Measurements from ENCODE around the gene AGBL2.
"Not testable (repeated sequence)": the region's sequence is repeated elsewhere in the genome, so short reads cannot be mapped to it uniquely, and the experiment has no call there.

Gene AGBL2

DNA sequence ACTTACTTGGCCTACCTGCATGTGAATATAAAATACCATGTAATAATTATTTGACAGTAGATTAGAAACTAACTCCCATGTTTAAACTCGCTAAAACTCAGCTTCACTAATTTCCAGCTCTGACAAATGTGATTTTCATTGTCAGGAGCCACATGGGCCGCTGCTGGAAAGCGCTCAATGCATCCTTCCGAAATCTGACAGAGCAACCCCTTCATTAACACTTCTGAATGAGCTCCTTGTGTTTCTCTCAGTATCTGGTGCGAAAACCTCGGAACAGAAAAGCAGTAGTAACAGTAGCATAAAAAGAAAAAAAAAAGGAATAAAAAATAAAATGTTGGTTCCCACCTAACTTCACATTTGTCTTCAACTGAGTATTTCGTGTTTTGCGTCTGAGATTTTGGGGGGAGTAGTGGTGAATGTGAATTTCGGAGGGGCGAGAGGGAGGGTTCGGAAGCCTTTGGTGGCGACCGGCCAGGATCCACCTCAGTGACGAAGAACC, 73.5 kb downstream of the AGBL2 start:
- DNase-seq (ENCODE audit: insufficient read length, low spot score), result no peak
- no peak for FAIRE-seq

DNA sequence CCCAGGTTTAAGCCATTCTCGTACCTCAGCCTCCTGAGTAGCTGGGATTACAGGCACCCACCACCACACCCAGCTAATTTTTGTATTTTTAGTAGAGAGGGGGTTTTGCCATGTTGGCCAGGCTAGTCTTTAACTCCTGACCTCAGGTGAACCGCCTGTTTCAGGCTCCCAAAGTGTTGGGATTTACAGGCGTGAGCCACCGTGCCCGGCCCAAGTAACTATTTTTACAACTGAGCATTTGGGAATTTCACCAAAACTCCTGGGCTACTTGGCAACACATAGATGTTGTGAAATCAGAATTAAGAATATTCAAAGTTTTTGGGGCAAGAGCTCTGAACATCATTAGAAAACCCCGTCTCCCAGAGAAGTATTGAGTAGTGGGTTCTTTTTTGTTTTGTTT, 74.7 kb downstream of the AGBL2 start:
- not testable (repeated sequence) for FAIRE-seq; DNase-seq (ENCODE audit: insufficient read length, low spot score)

DNA sequence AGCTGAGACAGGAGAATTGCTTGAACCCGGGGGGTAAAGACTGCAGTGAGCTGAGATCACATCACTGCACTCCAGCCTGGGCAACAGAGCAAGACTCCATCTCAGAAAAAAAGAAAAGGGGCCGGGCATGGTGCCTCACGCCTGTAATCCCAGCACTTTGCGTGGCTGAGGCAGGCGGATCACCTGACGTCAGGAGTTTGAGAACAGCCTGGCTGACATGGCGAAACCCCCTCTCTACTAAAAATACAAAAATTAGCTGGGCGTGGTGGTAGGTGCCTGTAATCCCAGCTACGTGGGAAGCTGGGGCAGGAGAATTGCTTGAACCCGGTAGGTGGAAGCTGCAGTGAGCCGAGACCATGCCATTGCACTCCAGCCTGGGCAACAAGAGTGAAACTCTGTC, 78.8 kb downstream of the AGBL2 start:
- FAIRE-seq; DNase-seq (ENCODE audit: insufficient read length, low spot score): not testable (repeated sequence)

DNA sequence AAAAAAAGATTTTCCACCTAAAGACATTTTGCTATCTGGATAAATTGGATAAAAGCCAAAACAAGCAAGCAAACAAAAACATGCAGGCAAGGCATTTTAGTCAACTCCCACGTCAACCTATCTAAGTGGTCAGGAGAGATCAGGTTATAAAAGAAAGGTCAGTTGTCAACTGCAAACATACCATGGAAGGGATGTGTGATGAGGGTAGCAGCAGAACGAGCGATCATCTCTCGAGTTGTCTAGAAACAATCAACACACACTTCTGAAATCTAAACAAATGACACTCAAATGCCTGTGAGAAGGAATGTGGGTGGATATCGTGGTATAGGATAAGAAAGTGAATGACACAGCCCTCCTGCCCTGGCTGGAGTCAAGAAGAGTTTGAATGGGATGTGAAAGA, 83.7 kb downstream of the AGBL2 start:
- FAIRE-seq (no peak), DNase-seq (ENCODE audit: insufficient read length, low spot score) (no peak)

DNA sequence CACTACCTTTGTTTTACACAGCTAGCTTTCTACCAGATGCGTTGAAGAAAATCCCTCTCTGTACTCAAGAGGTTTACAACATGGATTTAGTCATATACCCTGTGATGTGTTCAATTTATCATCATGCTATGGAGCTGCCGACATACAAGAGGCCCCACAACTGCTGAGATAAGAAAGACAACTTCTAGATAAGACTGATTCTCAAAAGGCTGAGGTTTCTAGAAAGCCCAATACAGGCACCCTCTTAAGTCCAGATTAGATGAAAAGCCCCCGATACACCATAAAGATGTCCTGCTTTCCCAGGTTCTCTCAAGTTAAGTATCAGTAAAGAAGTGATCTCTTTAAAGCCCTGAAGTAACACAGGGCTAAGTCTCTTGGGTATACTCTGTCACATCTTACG, 87.1 kb downstream of the AGBL2 start:
- no peak for FAIRE-seq
- DNase-seq (ENCODE audit: insufficient read length, low spot score), result no peak

DNA sequence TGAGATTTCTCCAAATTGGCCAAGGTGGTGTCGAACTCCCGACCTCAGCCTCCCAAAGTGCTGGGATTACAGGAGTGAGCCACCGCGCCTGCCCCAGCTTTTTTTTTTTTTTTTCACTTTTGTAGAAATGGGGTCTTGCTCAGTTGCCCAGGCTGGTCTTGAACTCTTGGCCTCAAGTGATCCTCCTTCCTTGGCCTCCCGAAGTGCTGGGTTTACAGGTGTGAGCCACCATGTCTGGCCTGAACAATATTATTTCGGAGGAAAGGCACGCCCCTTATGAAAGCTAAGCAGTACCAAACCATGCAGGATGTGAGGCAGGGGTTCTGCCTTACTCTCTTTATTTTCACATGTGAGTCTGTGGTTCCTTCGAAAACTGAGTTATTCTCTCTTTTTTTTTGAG, 88.9 kb downstream of the AGBL2 start:
- DNase-seq (ENCODE audit: insufficient read length, low spot score) (no peak), FAIRE-seq (no peak)

DNA sequence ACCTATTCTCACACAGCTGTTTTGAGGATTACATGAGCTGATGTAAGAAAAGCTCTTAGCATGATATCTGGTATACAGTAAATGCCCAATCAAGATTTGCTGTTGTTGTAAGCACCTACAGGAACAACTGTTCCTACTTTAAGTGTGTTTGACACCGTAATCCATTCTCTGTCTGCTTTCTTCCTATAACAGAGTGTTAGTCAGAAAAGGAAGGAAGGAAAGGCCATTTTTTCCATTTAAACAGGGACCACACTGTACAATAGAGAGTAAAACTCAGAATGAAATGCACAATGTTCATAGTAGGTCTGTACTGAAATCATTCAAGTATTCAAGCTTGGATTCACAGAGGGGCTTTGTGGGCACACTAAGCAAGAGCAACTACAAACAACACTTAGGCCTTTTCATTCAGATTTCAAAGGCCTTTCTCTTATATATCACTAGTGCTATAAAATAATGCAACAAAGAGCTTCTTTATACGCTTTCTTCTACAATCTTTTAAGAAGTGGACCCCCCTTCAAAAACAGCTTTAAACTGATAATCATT, 94.3 kb downstream of the AGBL2 start:
- DNase-seq (ENCODE audit: insufficient read length, low spot score) (no peak), FAIRE-seq (no peak)

DNA sequence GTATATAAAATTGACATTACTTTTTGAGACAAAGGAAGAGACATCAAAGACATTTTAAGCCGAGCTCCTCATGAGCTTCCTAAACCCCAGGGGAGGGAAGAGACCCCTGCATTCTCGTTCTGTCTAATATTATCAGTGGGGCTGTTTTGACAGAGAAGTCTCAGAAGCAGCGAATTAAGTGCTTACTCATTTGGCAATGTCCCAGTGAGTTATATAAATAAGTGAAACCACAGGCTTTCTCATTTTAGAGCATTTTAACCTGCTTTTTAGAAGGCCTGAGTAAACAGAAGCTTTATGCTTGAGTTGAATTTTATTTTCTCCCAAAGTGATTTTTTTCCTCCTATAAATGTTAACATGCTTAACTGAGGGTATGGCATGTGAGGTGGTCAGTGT, 97.8 kb downstream of the AGBL2 start:
- FAIRE-seq, result no peak

DNA sequence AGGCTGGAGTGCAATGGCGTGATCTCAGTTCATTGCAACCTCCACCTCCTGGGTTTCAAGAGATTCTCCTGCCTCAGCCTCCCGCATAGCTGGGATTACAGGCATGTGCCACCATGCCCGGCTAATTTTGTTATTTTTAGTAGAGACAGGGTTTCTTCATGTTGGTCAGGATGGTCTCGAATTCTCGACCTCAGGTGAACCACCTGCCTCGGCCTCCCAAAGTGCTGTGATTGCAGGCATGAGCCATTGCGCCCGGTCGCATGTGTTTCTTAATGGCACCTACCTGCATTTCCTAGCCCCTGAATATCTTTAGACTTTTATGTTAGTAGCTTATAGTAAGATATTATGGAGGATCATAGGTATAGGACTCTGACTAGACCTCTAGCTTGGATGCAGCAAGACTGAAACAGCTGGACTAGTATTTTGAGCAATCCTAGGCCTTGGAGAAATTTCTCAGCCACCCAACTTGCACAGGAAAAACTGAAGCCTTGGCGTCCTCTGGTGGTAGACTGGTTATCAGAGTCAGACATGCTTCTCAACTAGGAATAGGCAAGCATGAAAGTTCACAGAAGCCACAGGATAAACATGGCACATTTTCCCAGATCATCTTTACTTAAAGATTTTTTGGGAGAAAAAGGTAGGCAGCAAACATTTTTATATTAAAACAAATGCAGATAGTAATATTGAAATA, 98.3 kb downstream of the AGBL2 start:
- no peak for FAIRE-seq
- peak; percentile 61 for DNase-seq (ENCODE audit: insufficient read length, low spot score)

More for the DNA sequence above, 97.8 kb downstream of the AGBL2 start:
- no peak for DNase-seq (ENCODE audit: insufficient read length, low spot score)

DNA sequence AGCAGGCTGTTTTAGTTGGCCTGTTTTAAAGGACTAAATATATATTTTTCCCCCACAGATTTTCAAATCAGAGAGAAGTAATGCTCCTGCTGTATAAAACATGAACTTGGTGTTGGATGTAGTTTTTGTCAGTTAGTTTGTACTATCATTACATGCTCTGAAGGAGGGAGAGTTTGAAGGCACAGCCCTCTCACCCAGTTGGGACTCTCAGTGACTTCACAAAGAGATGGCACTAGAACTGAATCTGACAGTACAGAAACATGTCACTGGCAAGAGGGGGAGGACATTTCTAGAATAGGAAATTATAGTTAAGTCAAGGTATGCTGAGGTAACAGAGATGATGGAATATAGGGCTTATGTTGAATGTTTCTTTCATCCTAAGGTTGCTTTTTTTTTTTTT, 99.9 kb downstream of the AGBL2 start:
- FAIRE-seq (no peak), DNase-seq (ENCODE audit: insufficient read length, low spot score) (no peak)

DNA sequence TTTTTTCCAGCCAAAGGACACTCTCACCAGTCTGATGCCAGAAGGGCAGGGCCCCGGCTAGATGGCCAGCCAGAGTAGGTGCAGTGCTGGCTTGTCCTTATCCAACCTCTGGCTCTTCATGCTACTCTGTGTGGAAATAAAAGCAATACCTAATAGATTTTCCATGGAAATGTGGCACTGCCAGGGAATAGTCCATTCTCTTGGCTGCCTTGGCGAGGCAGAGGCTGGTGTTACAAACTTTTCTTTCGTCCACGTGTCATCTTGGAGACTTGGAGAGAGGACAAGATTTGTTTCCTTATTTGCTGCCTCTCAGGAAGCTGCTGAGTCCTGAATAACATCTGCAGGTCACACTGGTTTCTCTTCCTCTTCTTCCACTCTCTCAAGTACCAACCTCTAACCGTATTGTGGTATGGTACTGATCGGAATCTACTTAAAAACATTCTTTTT, 103.8 kb downstream of the AGBL2 start:
- FAIRE-seq (no peak), DNase-seq (ENCODE audit: insufficient read length, low spot score) (no peak)

DNA sequence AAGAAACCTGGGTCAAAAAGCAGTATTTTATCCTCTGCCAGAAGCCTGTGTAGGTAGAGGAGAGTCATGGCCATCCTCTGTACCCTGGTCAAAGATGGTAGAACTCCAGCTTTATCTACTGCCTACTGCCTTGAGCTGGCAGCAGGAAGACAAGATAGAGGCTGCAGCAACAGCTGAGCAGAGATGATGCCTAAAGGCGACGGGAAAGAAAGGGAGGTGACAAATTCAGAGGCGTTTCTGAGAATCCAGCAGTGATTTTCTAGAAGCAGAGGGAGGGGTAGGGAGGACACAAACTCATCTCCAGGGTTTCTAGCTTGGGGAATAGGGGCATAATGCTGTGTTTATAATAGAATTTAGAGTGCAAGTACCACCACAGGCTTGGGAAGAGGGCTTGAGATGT, 105.5 kb downstream of the AGBL2 start:
- FAIRE-seq (no peak), DNase-seq (ENCODE audit: insufficient read length, low spot score) (no peak)
